ENCODE data around the gene SYNJ2.

SYNJ2 gene

GRCh38 chr6:157982102-157982562 lies 469 bp downstream of the SYNJ2 start:
- DNase-seq, result no peak

- no peak for DNase-seq
Measured at GRCh38 chr6:157982563-157983405, 1.1 kb downstream of the SYNJ2 start.

GRCh38 chr6:157983406-157984119 lies 1.9 kb downstream of the SYNJ2 start:
- no peak for DNase-seq

GRCh38 chr6:157984128-157984527 lies 2.5 kb downstream of the SYNJ2 start:
- no peak for DNase-seq

- DNase-seq, result no peak
Measured at GRCh38 chr6:157984686-157985225, 3.1 kb downstream of the SYNJ2 start.

- DNase-seq, result no peak
Measured at GRCh38 chr6:157985378-157986155, 3.9 kb downstream of the SYNJ2 start.

- DNase-seq, result no peak
Measured at GRCh38 chr6:157987788-157988699, 6.4 kb downstream of the SYNJ2 start.

- DNase-seq, result no peak
Measured at GRCh38 chr6:157988700-157989063, 7.0 kb downstream of the SYNJ2 start.

GRCh38 chr6:157989541-157990289 lies 8.1 kb downstream of the SYNJ2 start:
- no peak for DNase-seq

GRCh38 chr6:157990321-157991066 lies 8.8 kb downstream of the SYNJ2 start:
- DNase-seq, result no peak

GRCh38 chr6:157991067-157991432 lies 9.4 kb downstream of the SYNJ2 start:
- no peak for DNase-seq

GRCh38 chr6:157993076-157993475 lies 11.4 kb downstream of the SYNJ2 start:
- no peak for DNase-seq

GRCh38 chr6:157994125-157994795 lies 12.6 kb downstream of the SYNJ2 start:
- no peak for DNase-seq

GRCh38 chr6:157995458-157995857 lies 13.8 kb downstream of the SYNJ2 start:
- no peak for DNase-seq

- DNase-seq, result no peak
Measured at GRCh38 chr6:157996201-157996712, 14.6 kb downstream of the SYNJ2 start.

GRCh38 chr6:157996918-157997702 lies 15.4 kb downstream of the SYNJ2 start:
- DNase-seq, result no peak

- no peak for DNase-seq
Measured at GRCh38 chr6:157997893-157998608, 16.4 kb downstream of the SYNJ2 start.

GRCh38 chr6:157998707-157999167 lies 17.1 kb downstream of the SYNJ2 start:
- DNase-seq, result no peak

Measured in NCI-H510A (cell line).